Astrocyte (in vitro differentiated cells and primary cell): Measurements from ENCODE around the gene HTRA2.

Experiments used
- CTCF ChIP-seq: IDR thresholded peaks from 2 replicates; pipeline ENCODE4 v1.5.1; 2011; ENCODE audit warnings: low read depth, mild to moderate bottlenecking, inconsistent platforms, low read length, moderate library complexity; ENCODE audit not compliant: insufficient read depth
- EZH2 ChIP-seq: IDR thresholded peaks from 2 replicates; pipeline ENCODE4 v1.6.1; 2012; ENCODE audit warnings: mild to moderate bottlenecking, low read length, inconsistent platforms; ENCODE audit not compliant: insufficient read depth

- TF ChIP-seq CTCF (no peak), EZH2 (no peak)
Observed at GRCh38 chr2:74544634-74545033, 14.9 kb downstream of the HTRA2 start.
